ENCODE data around the gene UNC79.
"Not testable (repeated sequence)": the region's sequence is repeated elsewhere in the genome, so short reads cannot be mapped to it uniquely, and the experiment has no call there.

UNC79 gene

DNA sequence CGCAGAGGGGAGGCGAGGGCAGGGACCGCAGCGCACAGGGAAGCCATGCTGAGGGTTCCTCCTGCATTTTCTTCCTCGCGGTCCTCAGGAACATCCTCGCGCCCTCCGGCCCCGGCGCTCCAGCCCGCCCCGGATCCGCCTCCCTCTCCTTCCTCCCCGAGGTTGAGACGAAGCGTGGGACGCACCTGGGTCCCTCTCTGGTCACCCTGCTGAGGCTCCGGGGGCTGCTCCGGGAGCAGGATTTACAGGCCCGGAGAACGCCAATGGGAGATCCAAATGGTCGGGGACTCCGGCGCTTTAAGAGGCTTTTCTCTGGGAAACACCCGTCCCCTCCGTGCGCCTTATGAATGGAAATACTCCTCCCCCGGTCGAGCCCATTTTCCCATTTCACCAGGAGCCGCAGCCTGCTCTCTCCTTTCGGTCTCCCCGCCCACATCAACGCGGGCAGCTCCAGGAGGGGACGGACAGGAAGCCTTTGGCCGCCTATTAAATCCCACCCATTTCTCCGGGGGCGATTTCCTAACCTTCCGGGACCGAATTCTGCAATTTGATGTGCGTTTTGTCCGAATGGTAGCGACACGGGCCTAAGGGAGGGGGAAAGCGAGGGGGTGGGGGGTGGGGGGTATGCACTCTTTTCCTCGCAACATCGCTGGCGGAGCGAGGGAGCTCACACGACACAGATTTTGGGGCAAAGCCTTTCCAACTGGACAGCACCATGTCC is at the start of gene UNC79:
UNC79 (plus strand) TSS at position 625 of the 721 bp plus-strand sequence; CDS start at position 716, 91 bp downstream.
- DNase-seq (ENCODE audit: low spot score) = peak; percentile 6

DNA sequence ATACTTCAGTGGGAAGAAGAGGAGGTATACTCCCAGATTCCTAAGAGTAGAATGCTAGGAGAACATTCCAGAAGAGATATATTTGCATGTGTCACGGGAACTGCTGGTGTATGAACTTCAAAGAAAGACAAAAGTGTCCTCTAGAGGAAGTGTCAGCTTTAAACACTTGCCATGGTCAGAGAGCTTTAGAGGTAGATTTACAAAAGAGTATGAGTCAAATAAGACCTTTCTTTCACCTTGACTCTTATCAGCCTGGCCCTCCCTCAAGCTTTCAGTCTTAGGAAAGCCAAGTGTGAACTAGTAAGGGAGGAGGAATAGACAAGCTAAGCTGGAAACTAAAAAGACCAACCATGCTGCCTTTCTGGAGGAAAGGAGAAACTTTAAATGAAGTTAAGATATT is 49.1 kb upstream of the UNC79 start:
- no peak for DNase-seq (ENCODE audit: low spot score)

DNA sequence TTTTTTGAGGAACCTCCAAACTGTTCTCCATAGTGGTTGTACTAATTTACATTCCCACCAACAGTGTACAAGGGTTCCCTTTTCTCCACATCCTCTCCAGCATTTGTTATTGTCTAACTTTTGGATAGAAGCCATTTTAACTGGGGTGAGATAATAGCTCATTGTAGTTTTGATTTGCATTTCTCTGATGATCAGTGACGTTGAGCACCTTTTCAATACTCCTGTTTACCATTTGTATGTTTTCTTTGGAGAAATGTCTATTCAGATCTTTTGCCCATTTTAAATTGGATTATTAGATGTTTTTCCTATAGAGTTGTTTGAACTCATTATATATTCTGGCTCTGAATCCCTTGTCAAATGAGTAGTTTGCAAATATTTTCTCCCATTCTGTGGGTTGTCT is 46.5 kb upstream of the UNC79 start:
- not testable (repeated sequence) for DNase-seq (ENCODE audit: low spot score)

DNA sequence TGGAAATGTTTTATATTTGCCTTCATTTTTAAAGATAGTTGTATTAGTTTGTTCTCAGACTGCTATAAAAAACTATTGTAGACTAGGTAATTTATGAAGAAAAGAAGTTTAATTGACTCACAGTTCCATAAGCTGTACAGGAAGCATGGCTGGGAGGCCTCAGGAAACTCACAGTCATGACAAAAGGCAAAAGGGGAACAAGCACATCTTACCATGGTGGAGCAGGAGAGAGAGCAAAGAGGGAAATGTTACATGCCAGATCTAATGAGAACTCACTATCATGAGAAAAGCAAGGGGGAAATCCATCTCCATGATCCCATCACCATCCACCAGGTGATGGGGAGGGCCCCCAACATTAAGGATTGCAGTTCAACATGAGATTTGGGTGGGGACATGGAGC is 35.5 kb upstream of the UNC79 start:
- no peak for DNase-seq (ENCODE audit: low spot score)

DNA sequence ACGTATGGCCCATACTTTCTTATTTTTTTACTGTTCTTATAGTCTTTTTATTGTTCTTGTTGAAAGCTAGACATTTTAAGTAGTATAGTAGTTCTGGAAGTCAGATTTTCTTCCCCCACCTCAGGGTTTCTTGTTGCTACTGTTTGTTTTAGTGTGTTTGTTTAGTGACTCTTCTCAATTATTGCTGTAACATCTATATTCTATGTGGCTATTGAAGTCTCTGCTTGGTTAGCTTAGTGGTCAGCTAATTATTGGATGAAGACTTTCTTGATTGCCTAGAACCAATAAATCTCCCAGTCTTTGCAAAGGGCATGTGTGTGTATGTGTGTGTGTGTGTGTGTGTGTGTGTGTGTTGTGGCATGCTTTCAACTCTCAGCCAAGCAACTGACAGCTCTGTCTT is 34.3 kb upstream of the UNC79 start:
- no peak for DNase-seq (ENCODE audit: low spot score)

DNA sequence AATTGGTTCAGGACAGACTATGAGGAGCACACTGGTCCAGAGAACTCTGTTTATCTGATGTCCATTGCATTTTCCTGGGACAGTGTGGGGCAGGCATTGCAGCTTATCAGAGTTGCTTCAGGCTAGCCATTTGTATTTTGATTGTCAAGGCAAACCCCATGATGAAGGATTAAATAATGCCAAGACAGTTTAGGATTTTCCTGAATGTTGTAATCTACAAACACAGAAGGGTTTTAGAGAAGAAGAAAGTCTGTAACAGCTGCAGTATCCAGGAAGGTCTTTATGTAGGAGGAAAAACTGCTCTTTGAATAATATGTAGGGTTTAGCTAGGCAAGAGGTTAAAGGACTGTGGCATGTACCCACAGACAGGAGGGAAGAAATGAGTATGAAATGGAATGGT is 32.2 kb upstream of the UNC79 start:
- no peak for DNase-seq (ENCODE audit: low spot score)

DNA sequence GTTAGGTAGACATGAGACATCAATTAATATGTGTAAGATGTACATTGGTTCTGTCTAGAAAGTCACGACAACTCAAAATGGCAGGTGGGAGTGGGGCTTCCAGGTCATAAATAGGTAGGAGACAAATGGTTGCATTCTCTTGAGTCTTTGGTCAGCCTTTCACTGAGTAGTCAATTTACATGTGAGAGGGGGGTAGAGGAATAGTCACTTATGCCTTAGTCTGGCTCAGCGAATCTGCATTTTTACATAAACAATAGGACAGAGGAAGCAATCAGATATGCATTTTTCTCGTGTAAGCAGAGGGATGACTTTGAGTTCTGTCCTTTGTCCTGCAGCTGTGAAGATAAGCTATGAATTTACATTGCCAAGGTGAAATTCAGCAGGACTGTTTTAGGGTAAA is 27.8 kb upstream of the UNC79 start:
- no peak for DNase-seq (ENCODE audit: low spot score)

DNA sequence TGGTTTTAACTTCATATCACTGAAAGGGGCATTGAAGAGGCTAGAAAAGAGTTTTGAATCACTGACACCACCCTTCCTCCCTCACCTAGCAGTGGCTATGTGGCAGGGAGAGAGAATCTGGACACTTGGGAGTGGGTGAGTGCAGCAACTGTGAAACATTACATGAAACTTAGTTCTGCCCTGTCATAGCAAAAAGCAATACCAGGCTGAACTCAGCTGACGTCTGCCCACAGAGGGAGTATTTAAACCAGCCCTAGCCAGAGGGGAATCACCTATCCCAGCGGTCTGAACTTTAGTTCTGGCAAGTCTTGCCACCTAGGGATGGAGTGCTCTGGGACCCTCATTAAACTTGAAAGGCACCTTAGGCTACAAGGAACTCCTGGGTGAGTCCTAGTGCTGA is 20.7 kb upstream of the UNC79 start:
- DNase-seq (ENCODE audit: low spot score) = no peak

DNA sequence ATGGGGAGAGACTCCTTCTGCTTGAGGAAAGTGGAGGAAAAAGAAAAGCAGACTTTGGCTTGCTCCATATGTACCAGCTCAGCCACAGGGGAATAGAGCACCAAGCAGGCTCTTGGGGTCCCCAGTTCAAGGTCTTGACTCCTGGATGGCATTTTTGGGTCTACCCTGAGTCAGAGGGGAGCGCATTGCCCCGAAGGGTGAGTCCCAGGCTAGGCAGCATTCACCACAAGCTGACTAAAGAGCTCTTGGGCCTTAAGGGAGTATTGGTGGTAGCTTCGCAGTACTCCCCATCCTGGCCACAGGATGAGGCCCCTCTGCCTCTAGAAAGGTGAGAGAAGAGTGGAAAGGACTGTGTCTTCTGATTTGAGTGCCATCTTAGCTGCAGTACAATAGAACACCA is 19.8 kb upstream of the UNC79 start:
- DNase-seq (ENCODE audit: low spot score) = no peak

DNA sequence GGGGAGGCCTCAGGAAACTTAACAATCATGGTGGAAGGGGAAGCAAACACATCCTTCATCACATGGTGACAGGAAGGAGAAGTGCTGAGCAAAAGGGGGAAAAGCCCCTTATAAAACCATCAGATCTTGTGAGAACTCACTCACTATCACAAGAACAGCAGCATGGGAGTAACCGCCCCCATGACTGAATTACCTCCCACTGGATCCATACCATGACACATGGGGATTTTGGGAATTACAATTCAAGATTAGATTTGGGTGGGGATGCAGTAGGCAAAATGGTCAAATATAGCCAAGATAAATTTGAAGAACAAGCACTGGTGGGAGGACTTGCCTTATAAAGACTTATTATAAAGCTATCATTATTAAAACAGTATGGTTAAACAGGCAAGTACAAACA is 5.6 kb upstream of the UNC79 start:
- DNase-seq (ENCODE audit: low spot score) = not testable (repeated sequence)

DNA sequence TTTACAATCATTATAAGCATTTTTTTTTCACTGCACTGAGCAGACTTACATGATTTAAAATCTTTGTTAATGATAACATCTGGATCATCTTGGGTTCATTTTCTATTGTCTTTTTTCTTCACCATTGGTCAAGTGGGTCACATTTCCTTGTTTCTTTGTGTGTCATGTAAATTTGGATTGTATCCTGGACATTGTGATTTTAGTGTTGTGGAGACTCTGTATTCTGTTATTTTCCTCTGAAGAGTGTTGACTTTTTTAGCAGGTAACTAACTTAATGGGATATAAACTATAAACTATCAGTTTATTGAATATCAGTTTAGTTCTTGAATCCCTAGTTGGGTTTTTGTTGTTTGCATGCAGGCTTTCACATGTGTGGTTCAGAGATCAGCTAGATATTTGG is 4.0 kb upstream of the UNC79 start:
- no peak for DNase-seq (ENCODE audit: low spot score)

DNA sequence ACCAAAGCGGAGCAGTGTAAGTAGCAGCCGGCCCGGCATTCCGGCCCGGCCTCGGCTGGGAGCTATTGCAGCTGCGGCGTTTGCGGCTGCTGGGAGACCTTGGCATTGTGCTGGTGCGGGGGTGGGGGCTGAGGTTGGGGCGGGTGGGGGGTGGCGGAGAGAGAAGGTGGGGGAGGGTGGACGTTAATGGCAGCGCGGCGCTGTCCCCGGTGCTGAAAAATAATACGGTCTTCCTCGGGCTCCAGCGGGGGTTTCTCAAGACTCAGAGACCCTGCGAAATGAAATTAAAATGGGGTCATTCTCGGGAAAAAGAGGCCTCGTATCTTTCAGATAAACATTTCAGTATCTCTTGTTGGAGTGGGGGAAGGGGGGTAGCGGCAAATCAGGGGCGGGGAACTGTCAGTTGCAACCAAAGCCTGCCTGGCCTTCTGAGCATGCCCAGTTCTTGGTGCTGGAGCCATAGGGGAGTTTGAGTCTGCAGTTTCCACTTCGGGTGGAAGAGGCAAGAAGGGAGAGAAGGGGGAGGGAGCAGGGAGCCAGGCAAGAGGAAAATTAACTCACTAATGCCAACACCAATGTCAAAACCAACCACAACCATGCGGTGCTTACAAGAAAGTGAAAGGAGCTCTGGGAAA is 414 bp downstream of the UNC79 start:
- peak; percentile 8 for DNase-seq (ENCODE audit: low spot score)

DNA sequence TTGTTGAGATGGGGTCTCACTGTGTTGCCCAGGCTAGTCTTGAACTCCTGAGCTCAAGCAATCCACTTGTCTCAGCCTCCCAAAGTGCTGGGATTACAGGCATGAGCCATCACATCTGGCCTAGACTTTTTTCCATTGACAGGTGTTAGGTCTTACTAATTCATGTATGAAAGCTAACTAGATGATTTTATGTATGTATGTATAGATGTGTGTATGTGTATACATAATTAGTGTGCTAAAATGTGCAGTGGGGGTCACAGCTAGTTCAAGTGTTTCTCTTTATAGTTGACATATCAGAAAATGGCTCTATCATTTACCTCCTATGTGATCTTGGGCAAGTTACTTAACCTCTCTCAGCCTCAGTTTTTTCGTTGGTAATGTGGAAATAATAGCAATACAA is 23.5 kb downstream of the UNC79 start:
- no peak for DNase-seq (ENCODE audit: low spot score)

DNA sequence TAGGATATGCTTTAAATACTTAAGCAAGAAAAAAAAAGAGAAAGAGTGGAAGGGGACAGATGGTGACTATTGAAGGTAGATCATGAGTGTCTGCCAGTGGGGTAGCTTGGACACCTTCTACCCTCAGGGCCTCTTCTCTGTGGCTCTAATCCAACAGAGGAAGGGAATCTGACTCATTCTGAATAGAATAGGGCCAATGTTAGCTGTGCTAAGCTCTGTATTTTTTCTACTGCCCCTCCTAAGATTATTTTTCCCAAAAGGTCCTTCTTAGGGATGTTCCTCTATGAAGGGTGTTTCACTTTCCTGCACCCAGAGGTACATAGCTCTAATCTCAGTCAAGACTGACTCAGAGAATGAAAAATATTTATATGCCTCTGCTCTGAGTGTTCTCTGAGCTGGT is 25.6 kb downstream of the UNC79 start:
- DNase-seq (ENCODE audit: low spot score) = no peak

DNA sequence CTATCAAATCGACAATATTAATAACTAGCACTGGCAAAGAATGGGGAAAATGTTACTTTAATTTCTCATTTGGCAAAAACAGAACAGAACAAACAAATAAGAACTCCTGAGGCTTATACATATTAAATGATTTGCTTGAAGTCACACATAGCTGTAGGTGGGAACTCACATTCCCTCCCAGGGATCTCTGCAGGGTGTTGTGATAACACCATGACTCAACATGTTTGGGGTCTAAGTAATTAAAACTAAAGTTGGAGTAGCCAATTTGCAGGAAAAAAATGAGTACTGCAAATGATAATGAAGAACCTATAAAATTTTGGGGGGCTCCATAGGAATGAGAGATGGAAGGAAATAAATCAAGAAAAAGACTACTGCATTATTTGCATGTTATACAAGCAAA is 27.5 kb downstream of the UNC79 start:
- DNase-seq (ENCODE audit: low spot score) = no peak

DNA sequence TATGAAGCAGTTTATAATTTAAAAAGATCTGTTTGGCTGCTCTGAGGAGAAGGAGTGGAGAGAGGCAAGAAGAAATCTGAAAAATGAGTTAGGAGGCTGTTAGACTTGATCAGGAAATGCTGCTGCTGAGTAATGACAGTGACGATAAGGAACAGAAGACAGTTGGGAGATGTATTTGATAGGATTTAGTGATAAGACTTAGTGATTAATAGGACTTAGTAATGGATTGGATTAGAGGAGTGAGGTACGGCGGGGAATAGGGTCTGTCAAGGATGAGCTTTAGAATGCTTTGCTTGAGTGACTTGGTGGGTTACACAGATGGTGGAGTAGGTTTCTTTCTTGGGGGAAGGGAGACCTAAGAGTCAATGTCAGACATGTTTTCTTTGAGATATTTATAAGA is 31.7 kb downstream of the UNC79 start:
- DNase-seq (ENCODE audit: low spot score) = no peak

DNA sequence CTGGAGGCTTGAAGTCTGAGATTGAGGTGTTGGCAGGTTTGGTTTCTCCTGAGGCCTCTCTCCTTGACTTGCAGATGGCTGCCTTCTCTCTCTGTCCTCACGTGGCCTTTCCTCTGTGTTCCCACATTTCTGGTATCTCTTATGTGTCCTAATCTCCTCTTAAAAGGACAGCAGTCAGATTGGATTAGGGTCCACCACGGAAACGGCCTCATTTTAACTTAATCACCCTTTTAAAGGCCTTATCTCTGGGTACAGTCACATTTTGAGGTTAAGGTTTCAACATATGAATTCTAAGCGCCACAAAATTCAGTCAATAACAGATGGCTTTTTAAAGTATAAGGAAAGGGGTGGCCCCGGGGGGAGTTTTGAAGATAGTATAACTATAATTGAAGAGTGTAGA is 33.5 kb downstream of the UNC79 start:
- DNase-seq (ENCODE audit: low spot score) = no peak

DNA sequence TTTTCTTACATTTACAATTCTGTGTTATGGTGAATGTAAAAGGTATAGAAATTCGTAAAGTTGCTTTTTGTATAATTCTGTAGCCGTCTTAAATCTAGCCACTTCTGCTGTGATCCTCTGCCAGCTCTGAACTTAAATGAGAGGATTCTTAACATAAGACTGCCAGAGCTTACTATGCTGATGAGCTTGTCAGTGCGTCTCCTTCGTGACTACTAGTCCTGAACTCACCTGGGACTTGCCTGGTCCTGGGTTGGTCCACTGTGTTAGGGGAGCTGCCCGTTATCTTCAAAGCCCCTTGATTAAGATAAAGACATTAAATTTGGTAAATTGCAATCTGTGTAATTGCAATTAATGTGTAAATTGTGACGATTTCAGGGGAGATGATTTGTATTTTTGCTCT is 44.7 kb downstream of the UNC79 start:
- no peak for DNase-seq (ENCODE audit: low spot score)

DNA sequence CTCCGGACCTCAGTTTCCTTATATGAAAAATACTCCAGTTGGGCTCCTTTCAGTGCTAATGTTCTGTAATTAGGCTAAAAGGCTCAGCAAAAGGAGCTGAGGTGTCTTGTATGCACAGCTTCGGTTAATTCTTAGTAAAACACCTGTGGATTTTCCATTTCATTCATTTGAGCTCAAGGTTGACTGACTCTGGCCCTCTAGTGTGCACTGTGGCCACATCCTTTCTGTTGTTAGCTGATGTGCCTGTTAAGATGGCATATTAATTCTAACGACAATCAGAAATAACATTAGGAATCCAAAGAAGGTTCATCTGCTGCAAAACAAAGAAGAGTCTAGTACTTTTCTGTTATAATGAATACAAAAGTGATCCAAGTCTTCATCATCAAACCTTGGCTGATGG is 45.6 kb downstream of the UNC79 start:
- no peak for DNase-seq (ENCODE audit: low spot score)

DNA sequence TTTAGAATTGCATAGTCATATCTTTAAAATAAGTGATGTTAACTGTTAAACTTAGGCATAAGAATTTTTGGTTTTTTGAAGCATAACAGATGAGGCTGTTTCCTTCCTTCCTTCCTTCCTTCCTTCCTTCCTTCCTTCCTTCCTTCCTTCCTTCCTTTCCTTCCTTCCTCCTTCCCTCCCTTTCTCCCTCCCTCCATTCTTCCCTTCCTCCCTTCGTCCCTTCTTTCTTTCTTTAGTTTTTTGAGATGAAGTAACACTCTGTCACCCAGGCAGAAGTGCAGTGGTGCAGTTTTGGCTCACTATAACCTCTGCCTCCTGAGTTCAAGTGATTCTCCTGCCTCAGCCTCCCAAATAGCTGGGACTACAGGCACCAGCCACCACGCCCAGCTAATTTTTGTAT is 48.3 kb downstream of the UNC79 start:
- DNase-seq (ENCODE audit: low spot score) = not testable (repeated sequence)

DNA sequence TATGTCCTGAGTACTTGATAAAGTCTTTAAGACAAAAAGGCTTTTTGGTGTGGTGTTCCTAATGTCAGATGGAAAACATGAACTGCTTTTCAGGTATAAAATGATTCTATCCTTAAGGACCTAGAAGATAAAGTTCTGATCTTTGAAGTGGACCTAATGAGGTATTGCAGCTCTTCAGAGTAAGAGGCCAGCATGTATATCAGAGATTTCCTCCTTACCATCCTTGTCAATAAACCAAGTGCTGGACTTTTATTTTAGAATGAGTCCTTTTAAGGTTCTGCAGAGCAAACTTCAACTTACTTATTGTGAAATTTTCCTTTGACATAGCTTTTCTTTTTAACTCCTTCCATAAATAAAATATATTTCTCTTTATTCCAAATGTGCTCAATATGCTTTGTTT is 50.1 kb downstream of the UNC79 start:
- DNase-seq (ENCODE audit: low spot score) = no peak

DNA sequence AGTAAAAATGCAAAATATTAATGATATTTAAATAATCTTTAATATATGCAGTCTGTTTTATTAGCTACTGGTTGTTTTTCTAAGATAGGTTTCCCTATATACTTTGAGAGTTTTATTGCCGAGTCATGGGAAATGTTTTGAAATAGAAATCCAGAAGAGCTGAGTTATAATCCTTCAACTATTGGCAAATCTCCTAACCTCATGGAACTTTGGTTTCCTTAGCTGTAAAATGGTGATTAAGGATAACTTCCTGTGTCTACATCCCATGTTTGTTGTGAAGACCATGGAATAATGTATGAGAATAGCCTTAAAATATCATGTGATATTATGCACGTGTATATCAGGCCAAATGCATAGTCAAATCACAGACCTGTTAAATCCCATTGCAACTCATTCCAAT is 51.0 kb downstream of the UNC79 start:
- no peak for DNase-seq (ENCODE audit: low spot score)

DNA sequence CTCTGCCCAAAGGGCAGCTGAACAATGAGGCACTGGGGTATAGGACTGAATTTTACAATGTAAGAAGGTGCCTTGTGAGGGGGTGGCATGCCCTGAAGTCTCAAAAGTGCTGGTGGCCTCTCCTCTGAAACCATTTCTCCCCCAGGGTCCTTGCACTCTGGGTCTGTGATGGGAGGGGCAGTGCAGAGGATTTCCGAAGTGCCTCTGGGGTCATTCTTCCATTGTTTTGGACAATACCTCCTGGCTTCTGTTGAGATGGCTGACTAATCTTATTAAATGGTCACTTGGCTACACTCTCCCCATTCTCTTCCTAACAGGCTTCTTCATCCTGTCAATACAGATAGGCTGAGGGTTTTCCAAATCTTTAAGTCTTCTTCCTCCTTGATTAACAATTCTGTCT is 59.3 kb downstream of the UNC79 start:
- DNase-seq (ENCODE audit: low spot score) = no peak

DNA sequence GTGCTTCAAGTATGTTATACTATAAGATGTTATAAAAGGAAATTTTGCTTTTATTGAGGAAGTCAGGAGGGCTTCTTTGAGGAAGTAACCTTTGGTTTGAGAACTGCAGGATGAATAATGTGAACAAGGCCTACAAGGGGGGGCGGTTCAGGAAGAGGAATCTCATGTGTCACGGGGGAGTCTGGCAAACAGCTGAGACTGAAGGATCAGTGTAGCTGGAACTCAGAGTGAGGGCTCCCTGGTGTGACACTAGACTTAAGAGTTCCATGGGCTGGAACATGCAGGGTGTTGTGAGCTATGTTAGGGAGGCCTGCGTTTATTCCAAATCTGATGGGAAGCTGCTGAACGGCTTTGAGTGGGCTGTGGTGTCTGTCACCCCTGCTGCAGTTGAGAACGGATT is 62.3 kb downstream of the UNC79 start:
- no peak for DNase-seq (ENCODE audit: low spot score)

Data from AG08396 (cell line).